ENCODE measurements around the gene HSPE1. TPM values are rescaled to one million over a fixed set of nuclear protein-coding genes. Genes with fewer than 3 reads are reported as not detected.

The HSPE1 gene
- polyA plus RNA-seq, 2 of the 4 experiments (the other 2 are of a cell fraction) = 468 to 1,198 TPM

GRCh38 chr2:197455428-197455827 is 44.8 kb upstream of the HSPE1 start:
- DNase-seq (ENCODE audit: low read depth in 1 of 2, low spot score in 1 of 2) (no peak), FAIRE-seq (no peak), ATAC-seq (no peak)
- Histone ChIP-seq H3K4me1 (peaks cover 37% of the 10 kb centered on the region), H3K9me3 (no peaks in the 10 kb centered on the region), H3K27ac (no peak overlapping the region), H3K4me2 (peak overlapping the region; percentile 83), H3K4me3 (no peak overlapping the region)
- ChIA-PET POLR2A (no interaction called here), CTCF (interaction anchor here (0.6 kb wide), 1 partner anchor 57 kb away, joined by 3 read pairs; no protein-coding TSS in a partner anchor)
- TF ChIP-seq KDM1A (IDR thresholded peaks at IDR 0.05; ENCODE audit: low read depth) (no peak), E2F6 (IDR thresholded peaks at IDR 0.05; ENCODE audit: borderline replicate concordance, low read depth) (no peak), MAFK (IDR thresholded peaks at IDR 0.05; ENCODE audit: partially characterized antibody) (no peak), SMC3 (IDR thresholded peaks at IDR 0.05) (no peak), EP300 (IDR thresholded peaks at IDR 0.05) (no peak), POLR2A (IDR thresholded peaks at IDR 0.05; ENCODE audit: low read length) (no peak), REST (IDR thresholded peaks at IDR 0.05) (no peak), FOXS1 (CRISPR knock-in tag; IDR thresholded peaks at IDR 0.05) (no peak), HOXB13 (CRISPR knock-in tag; IDR thresholded peaks at IDR 0.05; ENCODE audit: low read depth) (no peak), USF2 (IDR thresholded peaks at IDR 0.05) (no peak), CTCF (IDR thresholded peaks at IDR 0.05) (no peak), NR3C1 (IDR thresholded peaks at IDR 0.05) (no peak), FOSB (CRISPR knock-in tag; IDR thresholded peaks at IDR 0.05) (no peak), HMGXB4 (CRISPR knock-in tag; IDR thresholded peaks at IDR 0.05; ENCODE audit: borderline replicate concordance) (no peak)
- 100% methylated on average over 1 of the region's 1 CpG for WGBS (ENCODE audit: missing lambda C conversion rate)

- Histone ChIP-seq H3K9me3 (no peaks in the 10 kb centered on the region), H3K4me1 (peaks cover 32% of the 10 kb centered on the region), H3K4me2 (peak overlapping the region; percentile 49), H3K27ac (peak overlapping the region in 1 of 2 experiments; percentile 49; a peak in 2 of 6 replicates), H3K4me3 (no peak overlapping the region)
- FAIRE-seq (no peak), ATAC-seq (peak in 1 of 2 experiments; percentile 15; a peak in 2 of 6 replicates), DNase-seq (ENCODE audit: low read depth in 1 of 2, low spot score in 1 of 2) (no peak)
- TF ChIP-seq HOXB5 (CRISPR knock-in tag; IDR thresholded peaks at IDR 0.05) (no peak), ZNF302 (CRISPR knock-in tag; IDR thresholded peaks at IDR 0.05) (no peak)
- WGBS (ENCODE audit: missing lambda C conversion rate) = 21% methylated on average over 4 of the region's 4 CpGs
- CTCF ChIA-PET = interaction anchor here (1.3 kb wide), 2 partner anchors 14 to 24 kb away, joined by 3 to 4 read pairs; no protein-coding TSS in a partner anchor
- POLR2A ChIA-PET = interaction anchor here (1.5 kb wide), 1 partner anchor 26 kb away, joined by 4 read pairs; the partner anchor contains the start of gene SF3B1
These were observed 39.5 kb upstream of the HSPE1 start for GRCh38 chr2:197460649-197461048.

All from A549 (cell line).